Ramos (cell line): Measurements from ENCODE around the gene HSD17B3.
"Not testable (repeated sequence)": the region's sequence is repeated elsewhere in the genome, so short reads cannot be mapped to it uniquely, and the experiment has no call there.

Experiments
- in situ Hi-C: fragments of 300-500 bp; cut with MboI; formaldehyde crosslinking; loops from one replicate; pipeline ENCODE4 v1.14.3; 2022; ENCODE audit warnings: low sequenced_read_pairs; ENCODE audit not compliant: unreplicated experiment

Gene HSD17B3

DNA sequence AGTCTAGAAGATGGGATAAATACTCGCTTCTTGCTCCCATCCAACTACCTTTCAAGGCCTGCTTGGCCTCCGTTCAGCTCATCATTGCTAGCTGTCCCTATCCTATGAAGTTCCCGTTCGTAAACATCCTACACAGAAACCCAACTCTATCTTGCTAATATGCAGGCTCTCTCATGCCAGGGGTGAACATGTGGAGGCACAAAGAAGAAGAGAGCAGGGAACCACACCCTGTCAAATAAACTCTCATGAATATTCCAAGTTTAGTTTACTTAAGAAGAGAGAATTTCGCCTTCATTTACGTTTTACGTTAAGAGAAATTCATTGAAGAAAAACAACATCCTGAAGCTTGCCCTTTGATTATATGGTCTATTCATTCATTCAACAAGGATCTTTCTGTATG, 7.9 kb upstream of the HSD17B3 start:
- in situ Hi-C loops = no loop called here

DNA sequence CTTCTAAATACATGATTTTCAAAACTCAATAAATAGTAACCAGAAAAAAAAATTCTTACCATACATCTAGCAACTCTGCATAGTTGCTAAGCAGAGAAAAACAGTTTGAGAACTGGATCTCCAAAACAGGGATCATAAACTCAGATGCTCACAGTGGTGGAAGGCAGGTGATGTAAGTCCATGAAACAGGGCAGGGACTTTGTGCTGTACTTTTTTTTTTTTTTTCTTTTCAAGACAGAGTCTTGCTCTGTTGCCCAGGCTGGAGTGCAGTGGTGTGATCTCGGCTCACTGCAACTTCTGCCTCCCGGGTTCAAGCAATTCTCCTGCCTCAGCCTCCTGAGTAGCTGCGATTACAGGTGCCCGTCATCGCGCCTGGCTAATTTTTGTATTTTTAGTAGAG, 5.0 kb upstream of the HSD17B3 start:
- in situ Hi-C loops = not testable (repeated sequence)

DNA sequence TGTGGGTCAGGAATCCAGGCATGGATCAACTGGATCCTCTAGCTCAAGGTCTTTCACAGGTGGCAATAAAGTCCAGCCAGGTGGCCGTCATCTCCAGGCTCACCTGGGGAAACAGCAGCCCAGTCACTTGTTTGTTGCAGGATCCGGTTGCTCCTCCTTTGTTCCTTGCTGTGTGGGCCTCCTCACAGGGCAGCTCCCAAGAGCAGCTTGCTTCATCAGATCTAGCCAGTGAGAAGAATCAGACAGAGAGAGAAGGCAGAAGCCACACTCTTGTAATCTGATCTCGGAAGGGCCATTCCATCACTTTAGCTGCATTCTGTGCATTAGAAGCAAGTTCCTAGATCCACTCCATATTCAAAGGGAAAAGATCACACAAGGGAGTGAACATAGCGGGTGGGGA, 3.2 kb upstream of the HSD17B3 start:
- in situ Hi-C loops = no loop called here

DNA sequence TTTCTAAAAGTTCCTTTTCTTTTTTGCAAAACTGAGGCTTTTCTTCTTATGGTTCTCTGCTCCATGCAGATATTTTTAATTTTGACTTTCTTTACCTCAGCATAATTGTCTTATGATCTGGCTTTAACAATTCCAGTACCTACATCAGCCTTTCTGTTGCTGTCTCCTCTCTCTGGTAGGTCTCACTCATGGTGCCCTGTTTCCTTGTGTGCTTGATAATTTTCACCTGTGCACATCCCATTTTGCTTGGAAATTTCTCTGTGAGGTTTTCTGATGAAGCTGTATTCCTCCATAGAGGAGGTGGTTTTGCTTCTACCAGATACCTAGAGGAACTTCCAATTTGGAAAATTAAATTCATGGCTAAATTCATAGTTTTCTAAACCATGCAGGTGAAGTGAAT, 2.3 kb upstream of the HSD17B3 start:
- in situ Hi-C loops = no loop called here

DNA sequence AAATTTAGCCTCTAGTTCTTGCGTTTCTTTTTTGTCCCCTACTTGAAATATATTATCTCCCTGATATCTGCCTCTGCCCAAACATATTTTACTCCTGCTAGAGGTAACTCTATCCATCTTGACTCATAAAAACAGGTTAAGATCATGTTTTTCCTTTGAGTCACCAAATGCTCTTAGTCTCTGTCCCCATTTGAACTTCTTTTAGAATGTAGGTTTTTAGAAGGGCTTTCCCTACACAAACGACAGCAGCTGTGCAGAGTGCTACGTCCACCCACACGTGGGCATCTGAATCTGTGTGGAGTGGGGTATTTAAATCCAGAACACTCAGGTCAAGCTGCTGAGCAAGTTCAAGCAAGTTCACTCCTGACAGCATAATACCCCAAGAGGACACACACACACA, 2.2 kb downstream of the HSD17B3 start:
- in situ Hi-C loops = no loop called here

DNA sequence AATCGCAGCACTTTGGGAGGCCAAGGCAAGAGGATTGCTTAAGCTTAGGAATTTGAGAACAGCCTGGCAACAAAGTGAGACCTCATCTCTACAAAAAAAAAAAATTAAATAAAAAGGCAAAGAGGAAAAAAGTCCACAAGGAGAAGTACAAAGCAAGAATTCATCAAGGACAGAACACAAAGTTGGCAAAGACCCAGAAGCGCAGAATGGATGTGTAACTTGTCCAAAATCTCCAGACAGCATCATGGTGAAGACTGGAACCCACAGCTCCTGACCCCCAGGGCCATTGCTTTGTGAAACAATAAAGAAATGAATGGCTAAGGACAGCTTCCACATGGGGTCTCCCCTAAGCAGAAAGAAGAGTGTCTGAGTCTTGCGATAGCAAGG, 7.8 kb downstream of the HSD17B3 start:
- in situ Hi-C loops = no loop called here

DNA sequence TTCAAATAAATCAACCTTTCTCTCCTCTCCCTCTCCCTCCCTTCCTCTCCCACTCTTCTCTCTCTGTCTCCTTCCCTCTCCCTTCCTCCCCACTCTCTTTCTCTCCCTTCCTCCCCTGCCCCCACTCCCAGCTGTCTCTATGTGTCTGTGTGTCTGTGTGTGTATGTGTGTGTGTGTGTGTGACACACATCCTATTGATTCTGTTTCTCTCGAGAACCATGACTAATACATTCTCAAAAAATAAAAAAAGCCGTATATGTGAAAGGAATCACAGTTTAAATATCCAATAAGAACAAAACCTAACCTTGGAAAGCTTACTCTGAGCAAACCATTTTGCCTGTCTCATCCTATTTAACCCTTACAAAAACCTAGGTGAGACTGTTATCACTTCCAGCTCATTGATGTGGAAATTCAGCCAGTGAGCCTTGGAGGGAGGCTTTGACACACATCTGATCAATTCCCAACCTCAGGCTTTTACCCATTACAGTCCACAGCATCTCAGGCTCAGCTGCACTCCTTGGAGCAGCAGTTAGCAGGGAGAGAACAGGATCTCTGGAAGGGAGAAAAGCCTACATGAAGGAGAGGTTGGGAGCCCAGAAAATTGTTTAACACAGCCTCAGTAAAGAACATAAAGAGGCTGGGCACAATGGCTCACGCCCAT, 8.3 kb downstream of the HSD17B3 start:
- in situ Hi-C loops = no loop called here

DNA sequence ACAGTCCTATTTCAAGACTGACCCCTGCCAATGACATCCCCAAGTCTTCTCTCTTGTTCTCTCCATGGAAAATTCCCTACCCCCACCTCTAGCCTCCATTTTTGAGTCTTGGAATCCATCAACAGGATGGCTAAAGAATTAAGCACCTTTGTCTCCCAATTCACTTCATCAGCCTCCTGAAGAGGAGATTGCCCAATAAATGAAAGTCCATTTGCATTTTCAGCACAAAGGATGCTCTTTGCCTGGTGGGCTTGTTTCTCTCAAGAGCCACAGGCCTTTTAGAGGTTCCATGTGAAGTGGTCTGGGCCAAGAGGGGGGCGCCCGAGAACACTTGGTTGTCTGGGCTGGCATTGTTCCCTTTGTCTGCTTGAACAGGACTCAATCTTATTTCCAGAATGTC, 12.6 kb downstream of the HSD17B3 start:
- in situ Hi-C loops = no loop called here

DNA sequence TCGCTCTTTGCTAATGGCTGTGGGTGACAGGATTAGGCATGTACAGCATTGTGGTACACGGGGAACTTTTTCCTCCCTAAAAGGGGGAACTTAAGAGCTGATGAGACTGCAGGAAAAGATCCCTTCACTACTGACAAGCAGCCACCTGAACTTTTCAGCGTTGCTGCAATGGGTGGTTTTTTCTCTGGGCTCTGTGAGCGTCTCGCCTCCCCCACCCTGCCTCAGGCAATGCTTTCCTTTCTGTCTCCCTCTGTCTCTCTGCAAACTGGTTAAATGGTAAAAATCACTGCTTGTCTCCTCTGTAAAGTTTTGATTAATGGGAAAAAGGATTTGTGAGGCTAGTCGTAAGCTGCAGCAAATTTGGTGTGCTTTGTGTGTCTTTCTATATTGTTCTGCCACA, 20.3 kb downstream of the HSD17B3 start:
- in situ Hi-C loops = no loop called here

DNA sequence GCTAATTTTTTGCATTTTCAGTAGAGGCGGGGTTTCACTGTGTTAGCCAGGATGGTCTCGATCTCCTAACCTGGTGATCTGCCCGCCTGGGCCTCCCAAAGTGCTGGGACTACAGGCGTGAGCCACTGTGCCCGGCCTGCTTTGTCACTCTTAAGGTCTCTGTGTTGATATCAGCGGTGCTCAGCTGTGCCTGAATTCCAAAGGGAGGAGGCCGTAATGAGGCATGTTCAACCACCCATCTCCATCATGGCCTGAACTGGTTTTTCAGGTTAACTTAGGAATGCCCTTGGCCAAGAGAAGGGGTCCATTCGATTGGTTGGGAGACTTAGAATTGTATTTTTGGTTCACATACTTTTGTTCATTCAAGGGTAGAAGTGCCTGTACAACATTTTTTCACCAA, 22.0 kb downstream of the HSD17B3 start:
- in situ Hi-C loops = no loop called here

DNA sequence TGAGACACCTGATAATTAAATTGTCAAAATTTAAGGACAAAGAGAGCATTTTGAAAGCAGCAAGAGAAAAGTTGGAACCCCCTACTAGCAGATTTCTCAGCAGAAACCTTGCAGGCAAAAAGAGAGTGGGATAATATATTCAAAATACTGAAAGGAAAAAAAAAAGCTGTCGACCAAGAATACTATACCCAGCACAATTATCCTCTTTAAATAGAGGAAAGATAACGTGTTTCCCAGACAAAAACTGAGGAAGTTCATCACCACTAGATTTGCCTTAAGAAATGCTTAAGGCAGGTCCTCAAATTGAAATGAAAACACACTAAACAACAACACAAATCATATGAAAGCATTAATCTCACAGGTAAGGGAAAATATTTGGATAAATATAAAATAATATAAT, 27.0 kb downstream of the HSD17B3 start:
- in situ Hi-C loops = no loop called here

DNA sequence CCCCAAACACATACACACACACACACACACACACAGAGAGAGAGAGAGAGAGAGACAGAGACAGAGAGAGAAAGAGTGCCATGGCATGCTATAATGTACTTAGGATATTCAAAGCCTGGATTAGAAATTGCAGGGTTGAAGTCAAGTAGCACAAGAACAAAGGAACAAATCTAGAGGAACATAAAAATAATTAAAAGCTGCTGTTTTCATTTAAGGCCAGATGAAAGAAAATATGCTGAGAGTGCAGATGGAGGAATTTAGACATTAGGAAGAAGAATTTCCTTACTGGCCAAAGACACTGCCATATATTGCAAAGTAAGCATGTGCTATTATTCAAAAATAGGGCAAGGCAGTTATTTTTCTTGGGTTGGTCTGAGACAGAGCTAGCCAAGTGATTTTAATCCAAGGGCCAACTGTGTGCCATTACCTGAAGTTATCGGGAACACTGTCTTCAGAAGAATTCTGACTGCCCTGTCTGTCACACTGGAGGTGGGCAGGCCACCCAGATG, 31.7 kb downstream of the HSD17B3 start:
- in situ Hi-C loops = no loop called here

DNA sequence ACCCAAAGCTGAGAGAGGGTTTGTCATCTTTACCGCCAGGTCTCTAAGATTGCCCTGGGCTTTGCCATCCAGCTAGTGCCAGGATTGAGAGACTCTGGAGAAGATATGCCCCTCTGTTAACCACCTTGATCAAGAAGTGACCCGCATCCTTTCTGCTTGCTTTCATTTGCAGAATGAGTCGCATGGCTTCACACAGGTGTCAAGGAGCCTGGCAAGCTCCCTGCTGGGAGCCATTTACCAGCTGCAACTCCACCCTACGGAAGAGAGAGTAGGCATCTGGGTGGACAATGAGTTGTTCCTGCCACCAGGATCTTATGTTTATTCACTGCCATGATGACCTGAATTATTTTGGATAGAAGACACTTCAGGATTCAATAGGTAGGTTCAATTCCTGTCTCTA, 43.0 kb downstream of the HSD17B3 start:
- in situ Hi-C loops = no loop called here

DNA sequence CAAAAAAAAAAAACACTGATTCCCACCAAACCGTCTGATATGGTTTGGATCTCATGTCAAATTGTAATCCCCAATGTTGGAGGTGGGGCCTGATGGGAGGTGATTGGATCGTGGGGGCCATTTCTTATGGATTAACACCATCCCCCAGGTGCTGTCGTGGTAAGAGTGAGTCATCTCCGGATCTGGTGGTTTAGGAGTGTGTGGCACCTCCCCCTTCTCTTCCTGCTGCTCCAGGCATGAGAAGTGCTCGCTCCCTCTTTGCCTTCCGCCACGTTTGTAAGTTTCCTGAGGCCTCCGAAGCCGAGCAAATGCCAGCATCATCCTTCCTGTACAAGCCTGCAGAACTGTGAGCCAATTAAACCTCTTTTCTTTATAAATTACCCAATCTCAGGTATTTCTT, 45.2 kb downstream of the HSD17B3 start:
- in situ Hi-C loops = no loop called here

DNA sequence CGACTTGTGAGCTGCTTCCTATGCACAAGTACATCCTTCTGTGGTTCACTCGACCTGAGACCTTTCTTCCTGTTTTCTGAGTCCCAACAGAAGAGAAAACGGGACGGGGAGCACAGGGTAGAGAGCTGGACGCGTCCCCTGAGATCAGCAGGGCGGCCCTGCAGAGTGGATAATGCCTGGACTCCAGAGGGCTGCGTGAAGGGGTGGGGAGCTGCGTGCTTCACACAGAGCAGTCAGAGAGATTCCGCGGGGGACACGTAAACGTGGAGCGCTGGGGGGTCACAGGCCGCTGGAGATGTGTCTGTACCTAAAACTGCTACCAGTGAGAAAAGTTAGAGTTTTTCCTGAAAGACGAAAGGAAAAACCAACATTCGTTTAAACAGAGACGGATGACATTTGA, 46.3 kb downstream of the HSD17B3 start:
- in situ Hi-C loops = no loop called here

DNA sequence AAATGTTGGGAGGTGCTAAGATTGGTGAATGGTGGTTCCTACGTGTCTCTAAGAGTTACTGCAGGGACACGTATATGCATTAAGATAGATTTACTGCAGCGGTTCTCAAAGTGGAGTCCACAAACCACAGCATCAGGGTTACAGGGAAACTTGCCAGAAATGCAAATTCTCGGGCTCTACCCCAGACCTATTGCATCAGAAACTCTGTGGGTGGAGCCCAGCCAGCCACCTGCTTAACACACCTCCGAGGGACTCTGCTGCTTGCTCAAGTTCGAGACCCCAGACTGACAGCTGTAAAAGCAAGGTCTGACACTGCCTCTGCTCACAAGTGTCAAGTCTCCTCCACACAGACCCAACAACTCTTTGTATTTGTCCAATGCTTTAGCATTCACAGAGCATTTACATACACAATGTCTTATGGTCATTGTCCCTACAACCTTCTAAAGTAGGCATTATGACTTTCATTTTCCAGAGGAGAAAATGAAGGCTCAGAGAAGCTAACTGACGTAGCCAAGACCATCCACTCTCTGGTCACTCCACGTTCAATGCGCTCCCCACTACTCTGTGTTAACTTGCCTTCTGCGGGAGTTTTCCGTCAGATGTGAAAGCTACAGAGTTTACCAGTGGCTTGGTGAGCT, 48.8 kb downstream of the HSD17B3 start:
- in situ Hi-C loops = no loop called here

DNA sequence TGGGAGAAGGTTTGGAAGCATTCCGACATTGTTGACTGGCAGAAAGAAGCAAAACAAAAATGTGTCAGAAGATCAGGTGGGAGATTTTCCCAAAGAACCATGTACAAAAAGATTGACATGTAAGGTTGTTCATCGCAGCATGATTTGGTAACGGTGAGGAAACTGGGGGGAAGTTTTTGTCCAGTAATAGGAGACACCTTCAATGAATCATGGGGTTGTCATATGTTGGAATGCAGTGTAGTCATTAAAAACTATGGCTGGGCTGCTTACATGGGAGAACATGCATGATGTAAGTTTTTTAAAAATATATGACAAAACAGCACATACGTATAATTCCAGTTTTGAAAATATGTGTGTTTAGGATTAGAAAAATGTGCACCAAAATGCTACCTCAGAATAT, 50.5 kb downstream of the HSD17B3 start:
- in situ Hi-C loops = no loop called here

DNA sequence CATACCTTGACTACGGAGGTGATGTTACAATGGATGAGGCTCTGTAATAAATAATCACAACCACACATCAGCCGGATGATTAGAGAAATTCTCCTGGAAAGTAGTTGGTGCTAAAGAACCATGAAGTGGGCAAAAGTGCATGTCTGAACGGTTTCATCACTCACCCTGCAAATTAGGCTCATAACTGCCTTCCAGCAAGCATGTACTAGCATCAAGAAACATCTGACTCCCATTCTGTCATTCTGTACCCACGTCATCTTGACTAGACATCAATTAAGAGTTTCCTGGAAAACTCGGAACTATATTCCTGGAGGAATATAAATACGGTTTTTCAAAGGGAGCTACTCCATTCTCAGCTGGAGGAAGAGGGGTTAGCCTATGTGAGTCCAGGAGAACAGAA, 52.2 kb downstream of the HSD17B3 start:
- in situ Hi-C loops = no loop called here

DNA sequence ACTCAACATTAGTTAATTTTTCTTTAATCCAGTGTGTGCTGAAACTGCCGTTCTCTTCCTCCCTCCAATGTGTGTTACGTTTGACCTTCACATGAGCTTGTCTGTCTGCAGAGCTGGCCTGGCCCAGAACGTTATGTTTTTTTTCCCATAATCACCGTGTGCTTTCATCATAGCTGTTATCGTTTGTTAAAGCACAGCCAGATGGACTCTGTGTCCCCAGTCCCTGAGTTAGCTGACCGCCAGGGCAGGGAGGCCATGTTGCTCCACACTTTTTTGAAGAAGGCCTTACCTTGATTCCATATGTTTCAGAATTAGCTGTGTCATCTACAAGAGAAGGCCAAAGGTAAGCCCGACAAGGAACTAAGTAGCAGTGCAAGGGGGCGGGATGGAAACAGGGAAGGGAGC, 55.7 kb downstream of the HSD17B3 start:
- in situ Hi-C loops = no loop called here

DNA sequence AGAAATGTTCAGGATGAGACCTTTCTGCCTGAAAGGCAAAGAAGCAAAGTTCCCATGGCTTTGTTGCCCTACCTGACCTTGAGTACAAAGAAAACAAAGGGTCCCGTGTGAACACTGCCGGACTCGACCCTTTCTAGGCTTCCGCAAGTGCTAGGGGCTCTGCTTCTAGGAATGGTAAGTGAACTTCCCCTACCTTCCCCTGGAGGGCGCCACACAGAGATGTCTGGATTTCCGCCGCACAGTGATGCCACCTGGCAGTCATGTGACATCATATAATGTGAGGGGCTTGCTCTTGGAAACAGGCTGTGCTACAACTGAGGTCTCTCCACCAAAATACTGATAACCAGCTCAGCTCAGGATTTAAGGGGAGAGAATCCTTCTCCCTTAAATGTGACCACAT, 56.6 kb downstream of the HSD17B3 start:
- in situ Hi-C loops = no loop called here

DNA sequence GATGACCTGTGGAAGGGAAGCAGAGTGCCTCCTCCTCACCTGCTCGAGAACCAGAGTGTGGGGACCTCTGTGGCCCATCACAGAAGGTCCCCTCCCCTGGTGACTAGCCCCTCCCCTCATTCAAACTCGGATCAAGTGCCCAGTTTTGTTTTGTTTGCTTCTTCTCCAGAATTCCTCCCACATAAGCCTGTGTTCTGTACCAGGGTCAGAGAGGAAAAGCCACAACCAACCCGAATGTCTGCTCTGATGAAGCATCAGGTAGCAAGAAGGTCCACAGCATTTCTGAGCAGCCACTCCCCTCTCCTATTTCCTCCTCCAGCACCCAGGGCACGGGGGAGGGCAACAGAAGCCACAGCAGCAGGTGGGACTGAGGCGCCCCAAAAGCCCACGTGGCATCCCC, 58.2 kb downstream of the HSD17B3 start:
- in situ Hi-C loops = no loop called here

DNA sequence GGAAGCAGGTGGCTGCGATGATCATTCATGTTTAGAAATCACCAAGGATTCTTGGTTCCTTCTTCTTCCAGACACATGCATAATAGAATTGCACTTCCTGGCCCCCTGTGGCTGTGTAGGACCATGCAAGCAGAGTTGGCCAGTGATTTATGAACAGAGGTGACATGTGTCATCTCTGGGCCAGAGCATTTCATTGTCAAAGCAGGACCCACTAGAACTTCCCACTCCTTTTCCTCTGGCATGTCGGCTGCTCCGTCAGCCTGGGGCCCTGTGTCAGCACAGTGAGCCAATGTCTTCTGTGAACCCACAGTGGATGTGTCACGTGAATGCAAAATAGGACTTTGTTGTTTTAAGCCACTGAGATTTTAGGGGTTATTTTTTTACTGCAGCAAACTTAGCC, 59.2 kb downstream of the HSD17B3 start:
- in situ Hi-C loops = no loop called here
